ACC112 (cell line): ENCODE data around the gene RABGAP1L.

Source experiments
- H2AFZ ChIP-seq: fragments of 200-600 bp; sonication (generic); one replicate; pipeline ENCODE4 v1.6.0; 2017; ENCODE audit warnings: antibody characterized with exemption, low read length; ENCODE audit not compliant: unreplicated experiment
- H3K27ac ChIP-seq: fragments of 200-600 bp; sonication (generic); 2 replicates; pipeline ENCODE4 v1.5.1; 2014; ENCODE audit warnings: low read depth, mild to moderate bottlenecking, antibody characterized with exemption, low read length, moderate library complexity
- H3K27me3 ChIP-seq: fragments of 200-600 bp; sonication (generic); 2 replicates; pipeline ENCODE4 v1.6.1; 2014; ENCODE audit warnings: mild to moderate bottlenecking, antibody characterized with exemption, low read length, moderate library complexity, mixed read lengths; ENCODE audit not compliant: insufficient read depth
- H3K36me3 ChIP-seq: fragments of 200-600 bp; sonication (generic); 2 replicates; pipeline ENCODE4 v1.6.1; 2016; ENCODE audit warnings: mild to moderate bottlenecking, antibody characterized with exemption, low read length, moderate library complexity, mixed read lengths; ENCODE audit not compliant: insufficient read depth
- H3K4me1 ChIP-seq: fragments of 200-600 bp; sonication (generic); one replicate; pipeline ENCODE4 v1.6.1; 2016; ENCODE audit warnings: low read length, mixed read lengths; ENCODE audit not compliant: insufficient read depth, unreplicated experiment, control insufficient read depth
- H3K4me3 ChIP-seq: fragments of 200-600 bp; sonication (generic); 2 replicates; pipeline ENCODE4 v1.5.1; 2014; ENCODE audit warnings: mild to moderate bottlenecking, low read depth, low read length
- H3K79me2 ChIP-seq: fragments of 200-600 bp; sonication (generic); one replicate; pipeline ENCODE4 v1.6.0; 2016; ENCODE audit warnings: low read length; ENCODE audit not compliant: control insufficient read depth, unreplicated experiment, insufficient read depth

Gene RABGAP1L

GRCh38 chr1:174426153-174426552 lies 266.8 kb downstream of the RABGAP1L start:
- Histone ChIP-seq H3K79me2 (no peaks in the 10 kb centered on the region), H3K27ac (no peak overlapping the region), H2AFZ (no peak overlapping the region), H3K27me3 (no peaks in the 10 kb centered on the region), H3K4me1 (no peaks in the 10 kb centered on the region), H3K36me3 (no peaks in the 10 kb centered on the region), H3K4me3 (no peak overlapping the region)

GRCh38 chr1:174428033-174428432 lies 268.7 kb downstream of the RABGAP1L start:
- Histone ChIP-seq H3K4me3 (no peak overlapping the region), H3K27ac (no peak overlapping the region), H2AFZ (no peak overlapping the region), H3K4me1 (no peaks in the 10 kb centered on the region), H3K27me3 (no peaks in the 10 kb centered on the region), H3K36me3 (no peaks in the 10 kb centered on the region), H3K79me2 (no peaks in the 10 kb centered on the region)

GRCh38 chr1:174428739-174429138 lies 269.4 kb downstream of the RABGAP1L start:
- Histone ChIP-seq H3K79me2 (no peaks in the 10 kb centered on the region), H3K27me3 (no peaks in the 10 kb centered on the region), H3K4me1 (no peaks in the 10 kb centered on the region), H3K36me3 (no peaks in the 10 kb centered on the region), H3K4me3 (no peak overlapping the region), H3K27ac (no peak overlapping the region), H2AFZ (no peak overlapping the region)

GRCh38 chr1:174433451-174433850 lies 274.1 kb downstream of the RABGAP1L start:
- Histone ChIP-seq H2AFZ (no peak overlapping the region), H3K27ac (no peak overlapping the region), H3K4me1 (no peaks in the 10 kb centered on the region), H3K4me3 (no peak overlapping the region), H3K36me3 (no peaks in the 10 kb centered on the region), H3K79me2 (no peaks in the 10 kb centered on the region), H3K27me3 (no peaks in the 10 kb centered on the region)

GRCh38 chr1:174445351-174445750 lies 286.0 kb downstream of the RABGAP1L start:
- H2AFZ ChIP-seq: no peak overlapping the region
- H3K79me2 ChIP-seq: no peaks in the 10 kb centered on the region
- H3K4me1 ChIP-seq: no peaks in the 10 kb centered on the region
- no peaks in the 10 kb centered on the region for H3K27me3 ChIP-seq
- H3K36me3 ChIP-seq: no peaks in the 10 kb centered on the region
- H3K27ac ChIP-seq: no peak overlapping the region
- no peak overlapping the region for H3K4me3 ChIP-seq

- Histone ChIP-seq H3K36me3 (no peaks in the 10 kb centered on the region), H3K4me1 (no peaks in the 10 kb centered on the region), H3K4me3 (no peak overlapping the region), H3K27me3 (no peaks in the 10 kb centered on the region), H2AFZ (no peak overlapping the region), H3K27ac (no peak overlapping the region), H3K79me2 (no peaks in the 10 kb centered on the region)
These were observed 286.5 kb downstream of the RABGAP1L start for GRCh38 chr1:174445817-174446216.

DNA sequence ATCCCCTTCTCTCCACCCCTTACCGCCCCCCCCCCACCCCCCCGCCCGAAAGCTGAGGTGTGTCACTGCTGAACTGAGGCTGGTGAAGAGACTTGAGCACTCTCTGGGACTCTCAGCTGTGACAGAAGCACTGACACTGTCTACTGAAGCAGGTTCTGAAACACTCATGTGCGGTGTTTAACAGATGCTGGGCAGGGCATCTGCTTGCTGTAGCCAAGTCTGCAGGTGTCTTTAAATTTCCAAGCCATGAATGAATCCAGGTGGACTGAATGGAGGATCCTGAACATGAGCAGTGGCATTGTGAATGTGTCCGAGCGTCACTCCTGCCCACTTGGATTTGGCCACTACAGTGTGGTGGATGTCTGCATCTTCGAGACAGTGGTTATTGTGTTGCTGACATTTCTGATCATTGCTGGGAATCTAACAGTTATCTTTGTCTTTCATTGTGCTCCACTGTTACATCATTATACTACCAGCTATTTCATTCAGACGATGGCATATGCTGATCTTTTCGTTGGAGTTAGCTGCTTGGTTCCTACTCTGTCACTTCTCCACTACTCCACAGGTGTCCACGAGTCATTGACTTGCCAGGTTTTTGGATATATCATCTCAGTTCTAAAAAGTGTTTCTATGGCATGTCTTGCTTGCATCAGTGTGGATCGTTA lies 288.7 kb downstream of the RABGAP1L start, which contains the start of gene GPR52:
Gene GPR52, plus strand, starts transcription at position 99 of the 665 bp plus-strand sequence. Its CDS starts 148 bp downstream, at position 247.
- Histone ChIP-seq H3K36me3 (no peaks in the 10 kb centered on the region), H3K27ac (no peak within 1 kb of the TSS), H3K4me1 (no peaks in the 10 kb centered on the region), H3K79me2 (no peaks in the 10 kb centered on the region), H3K27me3 (no peaks in the 10 kb centered on the region), H2AFZ (no peak within 1 kb of the TSS), H3K4me3 (no peak within 1 kb of the TSS)

DNA sequence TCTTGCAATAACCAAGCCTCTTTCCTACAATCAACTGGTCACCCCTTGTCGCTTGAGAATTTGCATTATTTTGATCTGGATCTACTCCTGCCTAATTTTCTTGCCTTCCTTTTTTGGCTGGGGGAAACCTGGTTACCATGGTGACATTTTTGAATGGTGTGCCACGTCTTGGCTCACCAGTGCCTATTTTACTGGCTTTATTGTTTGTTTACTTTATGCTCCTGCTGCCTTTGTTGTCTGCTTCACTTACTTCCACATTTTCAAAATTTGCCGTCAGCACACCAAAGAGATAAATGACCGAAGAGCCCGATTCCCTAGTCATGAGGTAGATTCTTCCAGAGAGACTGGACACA lies 289.2 kb downstream of the RABGAP1L start:
- Histone ChIP-seq H3K27me3 (no peaks in the 10 kb centered on the region), H3K36me3 (no peaks in the 10 kb centered on the region), H3K27ac (no peak overlapping the region), H2AFZ (no peak overlapping the region), H3K4me3 (no peak overlapping the region), H3K79me2 (no peaks in the 10 kb centered on the region), H3K4me1 (no peaks in the 10 kb centered on the region)

DNA sequence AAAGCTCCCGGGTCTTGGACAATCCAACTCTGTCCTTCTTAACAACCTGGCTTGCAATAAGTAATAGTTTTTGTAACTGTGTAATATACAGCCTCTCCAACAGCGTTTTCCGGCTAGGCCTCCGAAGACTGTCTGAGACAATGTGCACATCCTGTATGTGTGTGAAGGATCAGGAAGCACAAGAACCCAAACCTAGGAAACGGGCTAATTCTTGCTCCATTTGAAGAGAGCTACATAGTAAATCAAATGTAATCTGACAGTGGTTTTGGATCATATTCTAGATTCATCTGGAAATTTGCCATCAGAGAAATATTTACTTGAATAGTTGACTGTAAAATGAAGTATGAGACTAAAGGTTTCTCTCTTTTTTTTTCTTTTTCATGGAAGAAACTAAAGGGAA lies 289.7 kb downstream of the RABGAP1L start:
- H3K27me3 ChIP-seq: no peaks in the 10 kb centered on the region
- H3K79me2 ChIP-seq: no peaks in the 10 kb centered on the region
- H3K36me3 ChIP-seq: no peaks in the 10 kb centered on the region
- H3K27ac ChIP-seq: no peak overlapping the region
- H3K4me1 ChIP-seq: no peaks in the 10 kb centered on the region
- no peak overlapping the region for H3K4me3 ChIP-seq
- H2AFZ ChIP-seq: no peak overlapping the region

GRCh38 chr1:174451408-174451807 lies 292.1 kb downstream of the RABGAP1L start:
- Histone ChIP-seq H3K27me3 (no peaks in the 10 kb centered on the region), H3K4me3 (no peak overlapping the region), H3K27ac (no peak overlapping the region), H3K36me3 (no peaks in the 10 kb centered on the region), H3K79me2 (no peaks in the 10 kb centered on the region), H3K4me1 (no peaks in the 10 kb centered on the region), H2AFZ (no peak overlapping the region)

DNA sequence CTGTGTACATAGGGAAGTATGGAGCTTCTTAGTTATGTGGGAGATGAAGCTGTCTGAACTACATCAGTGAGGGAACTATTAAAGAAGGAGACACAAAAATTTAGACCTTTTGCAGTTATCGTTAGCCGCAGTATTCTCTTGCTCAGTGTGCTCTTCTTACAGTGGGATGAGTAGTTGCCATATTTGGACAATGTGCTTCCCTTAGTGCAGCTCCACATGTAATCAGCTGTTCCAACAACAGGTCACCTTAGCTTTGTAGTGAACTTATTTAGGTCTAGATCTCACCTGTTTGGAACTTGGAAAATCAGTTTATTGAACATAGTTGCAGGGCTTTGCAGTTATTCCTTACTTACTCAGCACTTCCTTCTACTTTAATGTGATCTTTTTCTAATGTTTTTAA lies 306.5 kb downstream of the RABGAP1L start:
- Histone ChIP-seq H3K36me3 (no peaks in the 10 kb centered on the region), H3K27ac (no peak overlapping the region), H3K27me3 (no peaks in the 10 kb centered on the region), H3K4me3 (no peak overlapping the region), H3K4me1 (no peaks in the 10 kb centered on the region), H2AFZ (no peak overlapping the region), H3K79me2 (no peaks in the 10 kb centered on the region)
